Ovary (tissue), 3 donors: Measurements from ENCODE around the gene WNT7B.

Experiments
- CTCF ChIP-seq, 3 donors: fragments of 450-650 bp in 2 of 3; fragments of 200-600 bp in 1 of 3; IDR thresholded peaks; one replicate each; pipeline versions ENCODE4 v1.5.1 to v1.8.0; 2016 to 2022; ENCODE audit warnings: antibody characterized with exemption in 3 of 3, mild to moderate bottlenecking in 1 of 3
- EP300 ChIP-seq: sonication (generic); formaldehyde crosslinking; IDR thresholded peaks from one replicate; pipeline ENCODE4 v1.6.1; 2017; ENCODE audit warnings: antibody characterized with exemption
- POLR2A ChIP-seq: fragments of 450-650 bp; IDR thresholded peaks from one replicate; pipeline ENCODE4 v1.6.1; 2017; ENCODE audit warnings: antibody characterized with exemption, mild to moderate bottlenecking, moderate library complexity
- donor health status: DM: no; HTN: no; CAD: no.

GRCh38 chr22:45971408-45972028 is 5.4 kb downstream of the WNT7B start:
- TF ChIP-seq CTCF (IDR thresholded peaks at IDR 0.05) = no peak
- TF ChIP-seq EP300 = no peak
- no peak for TF ChIP-seq POLR2A
